AG09309 (cell line): Measurements from ENCODE around the gene GPATCH8.
"Not testable (repeated sequence)": the region's sequence is repeated elsewhere in the genome, so short reads cannot be mapped to it uniquely, and the experiment has no call there.

Source experiments
- DNase-seq: peaks from one replicate; pipeline ENCODE4 v3.0.0-alpha.2; 2010; ENCODE audit warnings: low read depth
- H3K4me3 ChIP-seq: 2 replicates; pipeline ENCODE4 v1.5.1; 2011; ENCODE audit warnings: mild to moderate bottlenecking, low read depth, low read length, moderate library complexity; ENCODE audit not compliant: control insufficient read depth
- TF ChIP-seq, protein P1 (sequence below): IDR thresholded peaks from 2 replicates; pipeline ENCODE4 v1.5.1; 2011; ENCODE audit warnings: mild to moderate bottlenecking, low read depth, low read length, inconsistent platforms; ENCODE audit not compliant: insufficient read depth, control insufficient read depth; ENCODE audit errors: missing control alignments

GPATCH8 gene

DNA sequence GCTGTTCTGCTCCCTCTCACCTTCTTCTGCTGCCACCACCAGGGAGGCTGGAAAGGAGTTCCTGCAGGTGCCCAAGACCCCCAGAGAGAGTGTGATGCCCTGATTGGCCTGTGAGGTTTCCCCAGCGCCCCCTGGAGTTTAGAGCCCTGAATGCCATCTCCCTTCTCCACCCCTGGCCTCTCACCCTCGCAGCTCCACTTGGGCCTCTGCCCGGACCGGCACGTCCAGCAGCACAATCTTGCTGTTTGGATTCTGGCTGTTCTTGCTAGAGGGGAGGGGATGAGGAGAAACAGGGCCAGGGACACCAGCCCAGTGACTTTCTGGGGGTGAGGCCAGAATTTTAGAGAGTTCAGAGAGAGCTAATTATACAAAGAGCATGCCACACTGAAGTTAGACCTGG is 127.1 kb downstream of the GPATCH8 start:
- no peak overlapping the region for H3K4me3 ChIP-seq
- TF ChIP-seq, protein P1, sequence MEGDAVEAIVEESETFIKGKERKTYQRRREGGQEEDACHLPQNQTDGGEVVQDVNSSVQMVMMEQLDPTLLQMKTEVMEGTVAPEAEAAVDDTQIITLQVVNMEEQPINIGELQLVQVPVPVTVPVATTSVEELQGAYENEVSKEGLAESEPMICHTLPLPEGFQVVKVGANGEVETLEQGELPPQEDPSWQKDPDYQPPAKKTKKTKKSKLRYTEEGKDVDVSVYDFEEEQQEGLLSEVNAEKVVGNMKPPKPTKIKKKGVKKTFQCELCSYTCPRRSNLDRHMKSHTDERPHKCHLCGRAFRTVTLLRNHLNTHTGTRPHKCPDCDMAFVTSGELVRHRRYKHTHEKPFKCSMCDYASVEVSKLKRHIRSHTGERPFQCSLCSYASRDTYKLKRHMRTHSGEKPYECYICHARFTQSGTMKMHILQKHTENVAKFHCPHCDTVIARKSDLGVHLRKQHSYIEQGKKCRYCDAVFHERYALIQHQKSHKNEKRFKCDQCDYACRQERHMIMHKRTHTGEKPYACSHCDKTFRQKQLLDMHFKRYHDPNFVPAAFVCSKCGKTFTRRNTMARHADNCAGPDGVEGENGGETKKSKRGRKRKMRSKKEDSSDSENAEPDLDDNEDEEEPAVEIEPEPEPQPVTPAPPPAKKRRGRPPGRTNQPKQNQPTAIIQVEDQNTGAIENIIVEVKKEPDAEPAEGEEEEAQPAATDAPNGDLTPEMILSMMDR, result peak; percentile 56
- DNase-seq, result no peak

DNA sequence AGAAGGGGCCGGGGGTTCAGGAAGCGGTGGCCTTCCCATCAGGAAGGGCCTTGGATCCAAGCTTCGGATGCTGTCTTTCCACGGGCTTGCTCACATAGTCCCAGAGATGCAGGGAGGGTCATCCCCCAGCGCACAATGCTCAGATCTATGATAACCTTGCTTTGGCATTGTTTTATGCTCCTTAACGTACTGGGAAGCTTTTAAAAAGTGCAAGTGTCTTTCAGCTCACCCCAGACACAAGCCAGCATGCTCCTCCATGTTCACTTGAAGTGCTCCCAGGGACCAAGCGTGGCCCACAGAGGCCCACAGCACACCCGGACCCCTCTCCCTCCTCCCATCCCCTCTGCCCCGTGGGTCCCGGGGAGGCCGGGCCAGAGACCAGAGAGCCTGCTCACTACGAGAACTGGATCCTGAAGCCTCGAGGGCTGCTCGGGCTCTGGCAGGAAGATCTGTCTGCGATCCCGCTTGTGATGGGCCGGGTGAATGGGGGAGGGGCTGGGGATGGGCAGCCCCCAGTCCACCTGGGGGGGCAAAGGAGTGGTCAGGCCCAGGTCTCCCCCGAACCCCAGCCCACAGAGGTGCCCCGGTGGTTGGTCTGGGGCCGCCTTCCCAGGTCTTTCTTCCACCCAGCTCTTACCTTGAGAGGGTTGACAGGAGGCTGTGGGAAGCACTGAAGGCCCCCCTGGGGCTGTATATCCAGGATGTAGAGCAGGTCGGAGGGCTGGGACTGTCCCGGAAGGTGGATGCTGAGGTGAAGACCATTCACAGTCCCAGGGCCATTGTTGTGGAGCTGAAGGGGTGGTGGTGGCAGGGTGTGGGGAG is 127.8 kb downstream of the GPATCH8 start:
- H3K4me3 ChIP-seq, result no peak overlapping the region
- TF ChIP-seq, protein P1, result no peak
- DNase-seq, result no peak

DNA sequence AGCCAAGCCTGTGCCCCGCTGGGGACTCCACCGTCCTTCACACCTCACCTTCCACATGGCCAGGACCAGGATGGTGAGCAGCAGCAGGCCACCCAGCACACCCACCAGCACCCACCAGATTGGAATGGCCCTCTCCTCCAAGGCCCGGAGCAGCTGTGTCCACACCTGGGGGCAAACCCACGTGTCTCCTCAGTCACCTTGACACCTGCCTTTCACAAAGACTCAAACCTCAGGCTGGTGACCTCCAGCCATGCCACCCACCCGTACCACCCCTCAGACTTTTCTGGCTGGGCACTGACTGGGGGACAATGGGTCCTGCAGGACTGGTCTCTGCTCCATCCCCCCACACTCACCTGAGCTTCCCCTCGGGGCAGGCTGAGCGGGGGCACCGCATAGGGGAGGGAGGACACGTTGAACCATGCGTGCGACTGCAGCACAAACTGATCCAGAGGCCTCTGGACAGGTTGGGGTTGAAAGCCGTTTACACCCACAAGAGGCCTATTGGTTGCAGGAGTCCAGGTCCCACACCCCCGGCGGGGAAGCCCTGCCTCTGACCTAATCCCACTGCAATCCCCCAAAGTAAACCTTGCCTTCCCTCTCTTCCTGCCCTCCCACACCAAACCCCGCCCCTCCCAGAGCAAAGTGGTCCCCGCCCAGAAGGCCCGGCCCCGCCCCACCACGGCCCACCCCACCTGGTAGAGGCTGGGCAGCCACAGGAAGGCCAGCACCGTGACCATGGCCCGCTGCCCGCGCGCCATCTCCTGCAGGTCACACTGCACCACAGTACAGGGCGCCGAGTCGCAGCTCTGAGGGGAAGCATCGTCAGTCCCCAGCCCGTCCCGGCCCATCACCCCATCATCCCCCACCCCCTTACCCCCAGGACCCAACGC is 128.7 kb downstream of the GPATCH8 start:
- no peak overlapping the region for H3K4me3 ChIP-seq
- DNase-seq, result no peak
- TF ChIP-seq, protein P1, result no peak

DNA sequence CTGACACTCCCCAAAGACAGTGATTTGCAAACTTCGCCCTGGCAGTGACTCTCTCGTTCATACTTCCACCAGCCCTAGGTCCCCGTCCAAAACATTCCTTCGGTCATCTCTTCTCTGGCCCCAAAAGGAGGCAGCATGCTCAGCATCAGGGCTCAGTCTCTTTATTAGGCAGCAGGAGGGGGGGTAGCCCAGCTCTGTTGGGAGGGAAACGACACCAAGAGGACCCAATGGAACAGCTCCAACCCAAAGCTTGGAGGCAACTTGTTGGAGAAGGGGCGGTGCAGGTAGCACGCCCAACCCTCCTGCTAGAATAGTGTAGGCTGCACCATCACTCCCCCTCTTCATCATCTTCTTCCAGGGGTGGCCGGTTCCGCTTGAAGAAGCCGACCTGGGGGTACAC is 131.2 kb downstream of the GPATCH8 start:
- no peak for DNase-seq
- TF ChIP-seq, protein P1, result no peak
- no peak overlapping the region for H3K4me3 ChIP-seq

DNA sequence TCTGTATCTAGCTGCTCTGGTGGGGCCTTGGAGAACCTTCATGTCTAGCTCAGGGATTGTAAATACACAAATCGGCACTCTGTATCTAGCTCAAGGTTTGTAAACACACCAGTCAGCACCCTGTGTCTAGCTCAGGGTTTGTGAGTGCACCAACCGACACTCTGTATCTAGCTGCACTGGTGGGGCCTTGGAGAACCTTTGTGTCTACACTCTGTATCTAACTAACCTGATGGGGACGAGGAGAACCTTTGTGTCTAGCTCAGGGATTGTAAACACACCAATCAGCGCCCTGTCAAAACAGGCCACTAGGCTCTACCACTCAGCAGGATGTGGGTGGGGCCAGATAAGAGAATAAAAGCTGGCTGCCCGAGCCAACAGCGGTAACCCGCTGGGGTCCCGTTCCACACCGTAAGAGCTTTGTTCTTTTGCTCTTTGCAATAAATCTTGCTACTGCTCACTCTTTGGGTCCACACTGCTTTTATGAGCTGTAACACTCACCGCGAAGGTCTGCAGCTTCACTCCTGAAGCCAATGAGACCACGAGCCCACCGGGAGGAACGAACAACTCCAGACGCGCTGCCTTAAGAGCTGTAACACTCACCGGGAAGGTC is 133.7 kb downstream of the GPATCH8 start:
- not testable (repeated sequence) for DNase-seq, H3K4me3 ChIP-seq

DNA sequence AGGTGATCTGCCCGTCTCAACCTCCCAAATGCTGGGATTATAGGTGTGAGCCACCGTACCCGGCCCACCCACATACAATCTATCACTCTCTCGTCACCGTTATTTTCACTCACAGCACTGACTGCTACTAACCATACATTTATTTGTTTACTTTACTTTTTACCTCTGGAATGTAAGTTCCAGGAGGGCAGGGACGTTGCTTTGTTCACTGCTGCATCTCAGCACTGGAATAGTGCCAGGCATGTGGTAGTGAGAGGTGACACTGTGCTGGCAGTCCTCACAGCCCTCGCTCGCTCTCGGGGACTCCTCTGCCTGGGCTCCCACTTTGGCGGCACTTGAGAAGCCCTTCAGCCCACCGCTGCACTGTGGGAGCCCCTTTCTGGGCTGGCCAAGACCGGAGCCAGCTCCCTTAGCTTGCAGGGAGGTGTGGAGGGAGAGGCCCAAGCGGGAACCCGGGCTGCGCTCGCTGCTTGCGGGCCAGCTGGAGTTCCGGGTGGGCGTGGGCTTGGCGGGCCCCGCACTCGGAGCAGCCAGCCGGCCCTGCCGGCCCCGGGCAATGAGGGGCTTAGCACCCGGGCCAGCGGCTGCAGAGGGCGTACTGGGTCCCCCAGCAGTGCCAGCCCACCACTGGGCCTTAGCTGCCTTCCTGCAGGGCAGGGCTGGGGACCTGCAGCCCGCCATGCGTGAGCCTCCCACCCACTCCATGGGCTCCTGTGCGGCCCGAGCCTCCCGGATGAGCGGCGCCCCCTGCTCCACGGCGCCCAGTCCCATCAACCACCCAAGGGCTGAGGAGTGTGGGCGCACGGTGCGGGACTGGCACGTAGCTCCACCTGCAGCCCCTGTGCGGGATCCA is 134.6 kb downstream of the GPATCH8 start:
- not testable (repeated sequence) for DNase-seq, H3K4me3 ChIP-seq
